Measurements from ENCODE around the gene LRRC9.
"Not testable (repeated sequence)": the region's sequence is repeated elsewhere in the genome, so short reads cannot be mapped to it uniquely, and the experiment has no call there.

Gene LRRC9

GRCh38 chr14:60003991-60004390 lies 84.0 kb downstream of the LRRC9 start:
- Histone ChIP-seq H3K27ac (ENCODE audit: low read depth, low read length) (no peak overlapping the region), H3K9ac (ENCODE audit: low read length) (no peak overlapping the region), H3K4me3 (ENCODE audit: low read depth in 1 of 2, low read length in 2 of 2) (no peak overlapping the region), H3K9me3 (ENCODE audit: low read length) (no peaks in the 10 kb centered on the region), H3K27me3 (ENCODE audit: control insufficient read depth in 1 of 2, insufficient read depth in 2 of 2, low read length in 2 of 2) (no peaks in the 10 kb centered on the region), H3K36me3 (ENCODE audit: insufficient read depth, low read length) (no peaks in the 10 kb centered on the region), H3K4me1 (ENCODE audit: insufficient read depth, low read length) (peaks cover 3% of the 10 kb centered on the region)

- Histone ChIP-seq H3K4me1 (ENCODE audit: insufficient read depth, low read length) (no peaks in the 10 kb centered on the region), H3K9ac (ENCODE audit: low read length) (no peak overlapping the region), H3K27me3 (ENCODE audit: control insufficient read depth in 1 of 2, insufficient read depth in 2 of 2, low read length in 2 of 2) (no peaks in the 10 kb centered on the region), H3K27ac (ENCODE audit: low read depth, low read length) (no peak overlapping the region), H3K36me3 (ENCODE audit: insufficient read depth, low read length) (no peaks in the 10 kb centered on the region), H3K9me3 (ENCODE audit: low read length) (no peaks in the 10 kb centered on the region), H3K4me3 (ENCODE audit: low read depth in 1 of 2, low read length in 2 of 2) (no peak overlapping the region)
Observed at GRCh38 chr14:60008042-60008441, 88.1 kb downstream of the LRRC9 start.

DNA sequence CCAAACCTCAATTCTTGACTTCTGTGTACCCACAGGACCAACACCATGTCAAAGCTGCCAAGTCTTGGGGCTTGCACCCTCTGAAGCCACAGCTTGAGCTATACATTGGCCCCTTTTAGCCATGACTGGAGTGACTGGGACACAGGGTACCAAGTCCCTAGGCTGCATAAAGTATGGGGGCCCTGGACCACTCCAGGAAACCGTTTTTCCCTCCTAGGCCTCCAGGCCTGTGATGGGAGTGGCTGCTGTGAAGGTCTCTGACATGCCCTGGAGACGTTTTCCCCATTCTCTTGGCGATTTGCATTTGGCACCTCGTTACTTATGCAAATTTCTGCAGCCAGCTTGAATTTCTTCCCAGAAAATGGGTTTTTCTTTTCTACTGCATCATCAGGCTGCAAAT lies 90.3 kb downstream of the LRRC9 start:
- H3K9me3 ChIP-seq (ENCODE audit: low read length); H3K27ac ChIP-seq (ENCODE audit: low read depth, low read length); H3K4me1 ChIP-seq (ENCODE audit: insufficient read depth, low read length); H3K27me3 ChIP-seq (ENCODE audit: control insufficient read depth in 1 of 2, insufficient read depth in 2 of 2, low read length in 2 of 2); H3K4me3 ChIP-seq (ENCODE audit: low read depth in 1 of 2, low read length in 2 of 2); H3K9ac ChIP-seq (ENCODE audit: low read length); H3K36me3 ChIP-seq (ENCODE audit: insufficient read depth, low read length): not testable (repeated sequence)

DNA sequence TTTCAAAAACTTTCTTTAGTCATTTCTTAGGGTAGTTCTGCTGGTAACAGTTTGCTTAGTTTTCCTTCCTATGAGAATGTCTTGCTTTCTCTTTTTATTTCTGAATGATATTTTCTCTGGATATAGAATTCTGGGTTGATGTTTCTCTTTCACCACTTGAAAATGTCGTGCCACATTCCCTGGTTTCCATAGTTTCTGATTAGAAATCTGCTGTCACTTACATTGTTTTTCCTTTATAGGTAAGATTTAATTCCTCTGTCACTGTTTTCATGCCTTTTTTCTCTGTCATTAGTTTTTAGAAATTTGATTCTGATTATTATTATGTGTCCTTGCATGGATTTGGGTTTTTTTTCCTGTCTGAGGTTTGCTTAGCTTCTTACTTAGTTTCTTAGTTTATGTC lies 94.5 kb downstream of the LRRC9 start:
- Histone ChIP-seq H3K36me3 (ENCODE audit: insufficient read depth, low read length) (no peaks in the 10 kb centered on the region), H3K4me1 (ENCODE audit: insufficient read depth, low read length) (no peaks in the 10 kb centered on the region), H3K9ac (ENCODE audit: low read length) (no peak overlapping the region), H3K27ac (ENCODE audit: low read depth, low read length) (no peak overlapping the region), H3K9me3 (ENCODE audit: low read length) (no peaks in the 10 kb centered on the region), H3K4me3 (ENCODE audit: low read depth in 1 of 2, low read length in 2 of 2) (no peak overlapping the region), H3K27me3 (ENCODE audit: control insufficient read depth in 1 of 2, insufficient read depth in 2 of 2, low read length in 2 of 2) (no peaks in the 10 kb centered on the region)

DNA sequence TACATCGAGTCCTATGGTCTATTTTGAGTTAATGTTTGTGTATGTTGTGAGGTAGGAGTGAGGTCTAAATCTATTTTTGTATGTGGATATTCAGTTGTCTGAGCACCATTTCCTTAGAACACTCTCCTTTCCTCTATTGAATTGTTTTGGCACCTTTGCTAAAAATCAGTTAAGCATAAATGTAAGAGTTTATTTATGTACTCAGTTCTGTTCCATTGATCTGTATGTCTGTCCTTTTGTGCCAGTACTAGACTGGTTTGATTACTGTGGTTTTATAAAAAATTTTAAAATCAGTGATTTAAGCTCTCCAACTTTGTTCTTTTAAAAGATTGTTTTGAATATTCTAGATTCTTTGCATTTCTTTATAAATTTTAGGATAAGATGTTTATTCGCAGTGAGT lies 101.7 kb downstream of the LRRC9 start:
- H3K9me3 ChIP-seq (ENCODE audit: low read length): no peaks in the 10 kb centered on the region
- H3K27ac ChIP-seq (ENCODE audit: low read depth, low read length): no peak overlapping the region
- no peaks in the 10 kb centered on the region for H3K4me1 ChIP-seq (ENCODE audit: insufficient read depth, low read length)
- no peak overlapping the region for H3K9ac ChIP-seq (ENCODE audit: low read length)
- no peak overlapping the region for H3K4me3 ChIP-seq (ENCODE audit: low read depth in 1 of 2, low read length in 2 of 2)
- H3K27me3 ChIP-seq (ENCODE audit: control insufficient read depth in 1 of 2, insufficient read depth in 2 of 2, low read length in 2 of 2): no peaks in the 10 kb centered on the region
- no peaks in the 10 kb centered on the region for H3K36me3 ChIP-seq (ENCODE audit: insufficient read depth, low read length)

GRCh38 chr14:60025571-60025970 lies 105.6 kb downstream of the LRRC9 start:
- Histone ChIP-seq H3K36me3 (ENCODE audit: insufficient read depth, low read length) (no peaks in the 10 kb centered on the region), H3K4me3 (ENCODE audit: low read depth in 1 of 2, low read length in 2 of 2) (no peak overlapping the region), H3K27ac (ENCODE audit: low read depth, low read length) (no peak overlapping the region), H3K4me1 (ENCODE audit: insufficient read depth, low read length) (no peaks in the 10 kb centered on the region), H3K9me3 (ENCODE audit: low read length) (no peaks in the 10 kb centered on the region), H3K9ac (ENCODE audit: low read length) (no peak overlapping the region), H3K27me3 (ENCODE audit: control insufficient read depth in 1 of 2, insufficient read depth in 2 of 2, low read length in 2 of 2) (no peaks in the 10 kb centered on the region)

- Histone ChIP-seq H3K27me3 (ENCODE audit: control insufficient read depth in 1 of 2, insufficient read depth in 2 of 2, low read length in 2 of 2) (no peaks in the 10 kb centered on the region), H3K27ac (ENCODE audit: low read depth, low read length) (no peak overlapping the region), H3K36me3 (ENCODE audit: insufficient read depth, low read length) (no peaks in the 10 kb centered on the region), H3K9ac (ENCODE audit: low read length) (no peak overlapping the region), H3K9me3 (ENCODE audit: low read length) (no peaks in the 10 kb centered on the region), H3K4me3 (ENCODE audit: low read depth in 1 of 2, low read length in 2 of 2) (no peak overlapping the region), H3K4me1 (ENCODE audit: insufficient read depth, low read length) (no peaks in the 10 kb centered on the region)
Observed at GRCh38 chr14:60035177-60035576, 115.2 kb downstream of the LRRC9 start.

DNA sequence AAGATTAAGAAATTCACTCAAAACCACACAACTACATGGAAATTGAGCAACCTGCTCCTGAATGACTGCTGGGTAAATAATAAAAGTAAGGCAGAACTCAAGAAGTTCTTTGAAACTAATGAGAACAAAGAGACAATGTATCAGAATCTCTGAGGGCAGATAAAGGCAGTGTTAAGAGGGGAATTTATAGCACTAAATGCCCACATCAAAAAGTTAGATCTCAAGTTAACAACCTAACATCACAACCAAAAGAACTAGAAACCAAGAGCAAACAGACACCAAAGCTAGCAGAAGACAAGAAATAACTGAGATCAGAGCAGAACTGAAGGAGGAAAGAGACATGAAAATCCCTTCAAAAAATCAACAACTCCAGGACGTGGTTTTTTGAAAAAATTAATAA lies 128.0 kb downstream of the LRRC9 start:
- not testable (repeated sequence) for H3K36me3 ChIP-seq (ENCODE audit: insufficient read depth, low read length); H3K27ac ChIP-seq (ENCODE audit: low read depth, low read length); H3K9me3 ChIP-seq (ENCODE audit: low read length); H3K4me3 ChIP-seq (ENCODE audit: low read depth in 1 of 2, low read length in 2 of 2); H3K9ac ChIP-seq (ENCODE audit: low read length); H3K4me1 ChIP-seq (ENCODE audit: insufficient read depth, low read length); H3K27me3 ChIP-seq (ENCODE audit: control insufficient read depth in 1 of 2, insufficient read depth in 2 of 2, low read length in 2 of 2)

DNA sequence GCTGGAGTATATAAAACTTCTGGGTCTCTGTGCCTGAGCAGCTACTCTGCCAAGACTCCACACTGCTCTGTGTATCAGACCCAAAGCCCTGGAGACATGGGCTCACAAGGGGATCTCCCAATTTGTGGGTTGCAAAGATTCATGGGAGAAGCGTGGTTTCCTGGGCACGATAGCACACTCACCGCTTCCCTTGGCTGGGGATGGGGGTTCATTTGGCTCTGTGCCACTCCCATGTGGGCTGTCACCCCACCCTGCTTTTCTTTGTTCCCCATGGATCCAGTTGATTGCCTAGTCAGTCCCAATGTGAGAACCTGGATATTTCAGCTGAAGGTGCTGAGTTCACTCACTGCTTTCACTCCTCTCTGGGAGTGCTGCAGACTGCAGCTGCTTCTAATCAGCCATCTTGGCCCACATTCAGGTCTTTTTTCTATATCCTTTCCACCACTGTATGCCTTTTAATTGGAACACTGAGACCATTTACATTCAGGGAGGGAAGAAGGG lies 131.8 kb downstream of the LRRC9 start:
- Histone ChIP-seq H3K4me3 (ENCODE audit: low read depth in 1 of 2, low read length in 2 of 2) (no peak overlapping the region), H3K27me3 (ENCODE audit: control insufficient read depth in 1 of 2, insufficient read depth in 2 of 2, low read length in 2 of 2) (no peaks in the 10 kb centered on the region), H3K27ac (ENCODE audit: low read depth, low read length) (no peak overlapping the region), H3K9ac (ENCODE audit: low read length) (no peak overlapping the region), H3K36me3 (ENCODE audit: insufficient read depth, low read length) (no peaks in the 10 kb centered on the region), H3K9me3 (ENCODE audit: low read length) (no peaks in the 10 kb centered on the region), H3K4me1 (ENCODE audit: insufficient read depth, low read length) (no peaks in the 10 kb centered on the region)

DNA sequence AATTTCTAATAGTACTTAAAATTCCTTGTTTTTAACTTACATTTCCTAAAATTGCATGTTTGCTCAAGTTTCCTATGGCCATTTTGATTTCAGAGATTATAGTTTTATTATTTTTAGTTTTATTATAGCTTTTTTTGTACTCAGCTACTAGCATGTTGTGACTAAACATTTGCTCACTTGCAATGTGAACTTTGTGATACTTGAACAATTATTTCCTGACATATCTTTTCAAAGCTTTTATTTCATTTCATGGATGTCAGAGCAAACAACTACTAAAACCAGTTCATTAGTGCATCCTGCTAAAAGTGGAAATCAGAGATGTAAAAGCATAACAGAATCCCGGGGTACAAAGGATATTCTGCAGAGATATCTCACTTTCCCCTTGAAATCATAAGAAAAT lies 138.1 kb downstream of the LRRC9 start:
- Histone ChIP-seq H3K4me3 (ENCODE audit: low read depth in 1 of 2, low read length in 2 of 2) (no peak overlapping the region), H3K9me3 (ENCODE audit: low read length) (no peaks in the 10 kb centered on the region), H3K4me1 (ENCODE audit: insufficient read depth, low read length) (no peaks in the 10 kb centered on the region), H3K27me3 (ENCODE audit: control insufficient read depth in 1 of 2, insufficient read depth in 2 of 2, low read length in 2 of 2) (no peaks in the 10 kb centered on the region), H3K27ac (ENCODE audit: low read depth, low read length) (no peak overlapping the region), H3K9ac (ENCODE audit: low read length) (no peak overlapping the region), H3K36me3 (ENCODE audit: insufficient read depth, low read length) (no peaks in the 10 kb centered on the region)

DNA sequence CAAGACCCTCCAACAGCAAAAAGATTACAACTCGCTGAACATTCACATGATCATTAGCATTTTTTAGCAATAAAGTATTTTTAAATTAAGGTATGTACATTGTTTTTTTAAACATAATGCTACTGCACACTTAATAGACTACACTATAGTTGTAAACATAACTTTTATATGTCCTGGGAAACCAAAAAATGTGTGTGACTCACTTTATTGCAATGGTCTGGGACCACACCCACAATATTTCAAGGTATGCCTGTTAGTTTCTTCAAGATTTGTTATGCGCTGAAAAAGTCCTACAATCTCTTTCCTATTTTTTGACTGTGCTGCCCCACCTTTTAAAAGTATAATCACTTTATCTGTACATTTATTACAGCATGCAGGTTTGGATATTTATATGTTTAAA lies 141.4 kb downstream of the LRRC9 start:
- H3K27ac ChIP-seq (ENCODE audit: low read depth, low read length): no peak overlapping the region

GRCh38 chr14:60064491-60065072 lies 144.6 kb downstream of the LRRC9 start:
- Histone ChIP-seq H3K9ac (ENCODE audit: low read length) (no peak overlapping the region), H3K4me3 (ENCODE audit: low read depth in 1 of 2, low read length in 2 of 2) (no peak overlapping the region), H3K27ac (ENCODE audit: low read depth, low read length) (no peak overlapping the region)

More for the DNA sequence above, 141.4 kb downstream of the LRRC9 start:
- no peaks in the 10 kb centered on the region for H3K36me3 ChIP-seq (ENCODE audit: insufficient read depth, low read length)
- no peaks in the 10 kb centered on the region for H3K4me1 ChIP-seq (ENCODE audit: insufficient read depth, low read length)
- no peak overlapping the region for H3K4me3 ChIP-seq (ENCODE audit: low read depth in 1 of 2, low read length in 2 of 2)
- H3K27me3 ChIP-seq (ENCODE audit: control insufficient read depth in 1 of 2, insufficient read depth in 2 of 2, low read length in 2 of 2): no peaks in the 10 kb centered on the region
- H3K9ac ChIP-seq (ENCODE audit: low read length): no peak overlapping the region
- no peaks in the 10 kb centered on the region for H3K9me3 ChIP-seq (ENCODE audit: low read length)

More at GRCh38 chr14:60064491-60065072, 144.6 kb downstream of the LRRC9 start:
- H3K9me3 ChIP-seq (ENCODE audit: low read length): no peaks in the 10 kb centered on the region
- H3K4me1 ChIP-seq (ENCODE audit: insufficient read depth, low read length): no peaks in the 10 kb centered on the region
- H3K36me3 ChIP-seq (ENCODE audit: insufficient read depth, low read length): no peaks in the 10 kb centered on the region
- no peaks in the 10 kb centered on the region for H3K27me3 ChIP-seq (ENCODE audit: control insufficient read depth in 1 of 2, insufficient read depth in 2 of 2, low read length in 2 of 2)

Measured in muscle layer of colon (tissue), 2 donors.